Effector memory CD8-positive, alpha-beta T cell (primary cell): ENCODE measurements around the gene KSR1.
"Not testable (repeated sequence)": the region's sequence is repeated elsewhere in the genome, so short reads cannot be mapped to it uniquely, and the experiment has no call there.

Source experiments
- ATAC-seq: fragments of 150-1000 bp; cut with Tn5 transposase; replicated peaks from 2 replicates; pipeline ENCODE4 v1.10.0; 2021; ENCODE audit warnings: mild to moderate bottlenecking, moderate library complexity
- DNase-seq, 3 experiments: peaks; one replicate each; pipeline ENCODE4 v3.0.0; 2021
- H3K27ac Mint-ChIP-seq, 2 donors: one replicate each; pipeline ENCODE4 v1.8.0; 2022; ENCODE audit warnings: mild to moderate bottlenecking in 2 of 2, mixed read lengths in 2 of 2, moderate library complexity in 2 of 2
- H3K27me3 Mint-ChIP-seq, 2 donors: one replicate each; pipeline ENCODE4 v1.8.0; 2022; ENCODE audit warnings: mixed read lengths in 2 of 2
- H3K36me3 Mint-ChIP-seq: one replicate; pipeline ENCODE4 v1.8.0; 2022; ENCODE audit warnings: mild to moderate bottlenecking, moderate library complexity, mixed read lengths; ENCODE audit not compliant: insufficient read depth
- H3K4me1 Mint-ChIP-seq, 2 donors: one replicate each; pipeline ENCODE4 v1.8.0; 2022; ENCODE audit warnings: low read depth in 2 of 2, mixed read lengths in 2 of 2
- H3K4me3 Mint-ChIP-seq, 2 donors: one replicate each; pipeline ENCODE4 v1.8.0; 2022; ENCODE audit warnings: mild to moderate bottlenecking in 2 of 2, mixed read lengths in 2 of 2, moderate library complexity in 2 of 2
- H3K9me3 Mint-ChIP-seq, 2 donors: one replicate each; pipeline ENCODE4 v1.8.0; 2022; ENCODE audit warnings: mixed read lengths in 2 of 2
- total RNA-seq, 9 experiments: gene quantifications; one replicate each; lab custom pipeline; 2026; lab: John Stamatoyannopoulos, UW

The KSR1 gene
- total RNA-seq = 31.1 to 102 (median 53.7) reads per million in 9 experiments

DNA sequence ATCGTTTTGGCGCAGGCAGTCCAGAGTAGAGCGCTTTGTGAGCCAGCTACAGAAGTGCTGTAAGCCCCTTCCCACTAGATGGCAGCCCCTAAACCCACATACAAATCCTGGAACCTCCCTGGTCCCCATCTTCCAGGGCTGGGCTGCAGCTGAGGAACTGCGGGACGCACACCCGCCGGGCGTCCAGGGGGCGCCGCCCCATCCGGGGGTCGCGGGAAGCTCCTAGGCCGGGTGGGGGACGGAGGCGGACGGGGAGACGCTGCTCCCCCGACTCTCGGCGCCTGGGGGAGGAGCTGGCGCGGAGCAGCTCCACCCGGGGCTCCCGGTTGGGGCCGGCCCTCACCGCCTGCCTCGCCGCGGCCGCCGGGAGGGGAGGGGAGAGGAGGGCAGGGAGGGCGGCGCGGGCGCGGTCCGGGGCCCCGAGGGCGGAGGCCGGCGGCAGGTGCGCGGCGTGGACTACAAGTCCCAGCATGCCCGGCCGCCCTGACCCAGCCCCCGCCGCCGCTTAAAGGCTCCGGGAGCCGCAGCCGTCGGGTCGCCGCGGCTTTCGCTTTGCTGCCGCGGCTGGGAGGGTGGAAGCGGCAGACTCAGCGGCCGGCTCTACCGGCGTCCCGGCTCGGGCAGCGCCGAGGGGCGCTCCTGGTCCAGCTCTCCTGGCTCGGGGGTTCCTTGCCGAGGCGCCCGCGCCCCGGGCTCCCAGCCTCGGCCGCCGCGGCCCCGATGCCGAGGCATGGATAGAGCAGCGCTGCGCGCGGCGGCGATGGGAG is at the start of gene KSR1:
Gene KSR1 (plus strand): TSS at position 535 of the 767 bp plus-strand sequence. CDS start 196 bp downstream, at position 731.
- ATAC-seq (peak; percentile 91), DNase-seq (peak; percentile 69 to 75 (median 74))
- no peaks in the 10 kb centered on the region for H3K27me3 Mint-ChIP-seq
- H3K9me3 Mint-ChIP-seq = no peaks in the 10 kb centered on the region
- peak within 1 kb of the TSS; percentile 89 to 93 for H3K27ac Mint-ChIP-seq
- H3K36me3 Mint-ChIP-seq = peaks cover 9% of the 10 kb centered on the region
- H3K4me1 Mint-ChIP-seq = peaks cover 18 to 24% of the 10 kb centered on the region in 2 donors
- H3K4me3 Mint-ChIP-seq = peak within 1 kb of the TSS; percentile 92 to 93

GRCh38 chr17:27407916-27408864 is 48.1 kb upstream of the KSR1 start:
- no peak for ATAC-seq
- DNase-seq = no peak
- Mint-ChIP-seq H3K27ac (no peak overlapping the region), H3K27me3 (peaks cover 6 to 17% of the 10 kb centered on the region in 2 donors), H3K9me3 (no peaks in the 10 kb centered on the region), H3K4me1 (no peaks in the 10 kb centered on the region), H3K4me3 (no peak overlapping the region), H3K36me3 (no peaks in the 10 kb centered on the region)

- no peak overlapping the region for H3K27ac Mint-ChIP-seq
- H3K27me3 Mint-ChIP-seq = peaks cover 6 to 17% of the 10 kb centered on the region in 2 donors
- DNase-seq (no peak), ATAC-seq (no peak)
- no peaks in the 10 kb centered on the region for H3K9me3 Mint-ChIP-seq
- H3K4me3 Mint-ChIP-seq = no peak overlapping the region
- no peaks in the 10 kb centered on the region for H3K4me1 Mint-ChIP-seq
- H3K36me3 Mint-ChIP-seq = no peaks in the 10 kb centered on the region
Observed at GRCh38 chr17:27408891-27409290, 47.4 kb upstream of the KSR1 start.

DNA sequence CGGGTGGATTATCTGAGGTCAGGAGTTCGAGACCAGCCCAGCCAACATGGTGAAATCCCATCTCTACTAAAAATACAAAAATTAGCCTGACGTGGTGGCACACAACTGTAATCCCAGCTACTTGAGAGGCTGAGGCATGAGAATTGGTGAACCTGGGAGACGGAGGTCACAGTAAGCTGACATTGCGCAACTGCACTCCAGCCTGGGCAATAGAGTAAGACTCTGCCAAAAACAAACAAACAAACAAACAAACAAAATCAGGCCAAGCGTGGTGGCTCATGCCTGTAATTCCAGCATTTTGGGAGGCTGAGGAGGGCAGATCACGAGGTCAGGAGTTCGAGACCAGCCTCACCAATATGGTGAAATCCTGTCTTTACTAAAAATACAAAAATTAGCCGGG is 44.1 kb upstream of the KSR1 start:
- ATAC-seq, H3K4me3 Mint-ChIP-seq, H3K27ac Mint-ChIP-seq, H3K36me3 Mint-ChIP-seq, H3K9me3 Mint-ChIP-seq, H3K4me1 Mint-ChIP-seq, DNase-seq: not testable (repeated sequence)
- H3K27me3 Mint-ChIP-seq = peaks cover 6 to 17% of the 10 kb centered on the region in 2 donors

GRCh38 chr17:27413315-27413714 is 42.9 kb upstream of the KSR1 start:
- H3K27ac Mint-ChIP-seq = no peak overlapping the region
- H3K4me3 Mint-ChIP-seq = no peak overlapping the region
- H3K36me3 Mint-ChIP-seq = no peaks in the 10 kb centered on the region
- H3K4me1 Mint-ChIP-seq = no peaks in the 10 kb centered on the region
- H3K9me3 Mint-ChIP-seq = no peaks in the 10 kb centered on the region
- DNase-seq (no peak), ATAC-seq (no peak)
- H3K27me3 Mint-ChIP-seq = peaks cover 6 to 15% of the 10 kb centered on the region in 2 donors

DNA sequence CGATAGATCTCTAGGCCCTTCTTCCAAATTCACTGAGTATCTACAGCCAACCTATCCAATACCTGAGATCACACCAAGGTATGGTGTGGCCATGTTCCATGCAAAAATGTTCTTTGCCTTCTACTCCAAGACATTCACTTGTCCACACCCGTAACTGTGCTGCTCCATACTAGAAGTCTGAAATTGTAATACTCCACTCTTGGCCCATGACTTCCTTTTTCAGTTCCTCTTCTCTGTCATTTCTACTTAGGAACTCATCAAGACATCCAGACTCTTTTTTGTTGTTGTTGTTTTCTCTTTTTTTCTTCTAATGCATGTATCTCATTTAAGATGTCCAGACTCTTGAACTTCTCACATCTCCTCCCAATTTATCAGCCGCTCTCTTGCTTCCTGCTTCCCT is 42.5 kb upstream of the KSR1 start:
- ATAC-seq (no peak), DNase-seq (no peak)
- H3K9me3 Mint-ChIP-seq = no peaks in the 10 kb centered on the region
- H3K36me3 Mint-ChIP-seq = no peaks in the 10 kb centered on the region
- H3K4me3 Mint-ChIP-seq = no peak overlapping the region
- peaks cover 6 to 10% of the 10 kb centered on the region in 2 donors for H3K27me3 Mint-ChIP-seq
- H3K27ac Mint-ChIP-seq = no peak overlapping the region
- H3K4me1 Mint-ChIP-seq = no peaks in the 10 kb centered on the region

GRCh38 chr17:27414271-27414670 is 42.0 kb upstream of the KSR1 start:
- Mint-ChIP-seq H3K4me1 (no peaks in the 10 kb centered on the region), H3K27ac (no peak overlapping the region), H3K4me3 (no peak overlapping the region), H3K36me3 (no peaks in the 10 kb centered on the region), H3K27me3 (peaks cover 5% of the 10 kb centered on the region in 2 donors), H3K9me3 (no peaks in the 10 kb centered on the region)
- no peak for DNase-seq
- ATAC-seq = no peak

- no peak for DNase-seq
- Mint-ChIP-seq H3K27ac (no peak overlapping the region), H3K4me3 (no peak overlapping the region), H3K9me3 (no peaks in the 10 kb centered on the region), H3K36me3 (no peaks in the 10 kb centered on the region), H3K27me3 (peaks cover under 1 to 1% of the 10 kb centered on the region in 2 donors), H3K4me1 (no peaks in the 10 kb centered on the region)
- no peak for ATAC-seq
Observed at GRCh38 chr17:27414694-27415093, 41.6 kb upstream of the KSR1 start.

DNA sequence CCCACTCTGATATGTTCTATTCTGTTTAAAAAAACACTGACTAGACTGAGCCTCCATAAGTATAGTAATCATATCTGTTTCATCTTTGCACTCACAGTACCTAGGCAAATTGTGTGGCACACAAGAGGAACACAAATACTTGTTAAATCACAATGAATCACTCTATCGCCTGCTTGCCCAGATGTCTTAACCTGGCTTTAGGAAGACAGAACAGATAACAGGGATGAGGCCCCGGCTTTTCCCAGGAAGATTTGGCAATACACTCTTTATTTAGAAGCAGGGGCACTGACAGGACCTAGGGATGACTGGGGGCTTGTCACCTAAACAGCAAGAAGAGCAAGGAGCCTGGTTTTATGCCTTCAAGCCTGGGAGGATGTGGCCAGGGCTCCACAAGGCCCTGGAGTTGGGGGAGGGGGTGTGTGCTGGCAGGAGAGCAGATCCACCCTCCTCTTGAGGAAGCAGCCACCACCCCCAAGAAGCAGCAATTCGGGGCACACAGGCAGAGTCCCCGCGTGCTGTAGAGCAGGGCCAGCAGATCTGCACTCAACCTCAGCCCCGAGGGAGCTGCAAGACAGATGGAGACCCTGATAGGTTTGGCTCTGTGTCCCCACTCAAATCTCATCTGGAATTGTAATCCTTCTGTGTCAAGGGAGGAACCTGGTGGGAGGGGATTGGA is 41.0 kb upstream of the KSR1 start:
- Mint-ChIP-seq H3K4me3 (no peak overlapping the region), H3K4me1 (no peaks in the 10 kb centered on the region), H3K36me3 (no peaks in the 10 kb centered on the region), H3K9me3 (no peaks in the 10 kb centered on the region), H3K27ac (no peak overlapping the region), H3K27me3 (no peaks in the 10 kb centered on the region)
- ATAC-seq (no peak), DNase-seq (no peak)

- H3K4me3 Mint-ChIP-seq = no peak overlapping the region
- no peaks in the 10 kb centered on the region for H3K36me3 Mint-ChIP-seq
- H3K9me3 Mint-ChIP-seq = no peaks in the 10 kb centered on the region
- no peaks in the 10 kb centered on the region for H3K27me3 Mint-ChIP-seq
- H3K4me1 Mint-ChIP-seq = no peaks in the 10 kb centered on the region
- ATAC-seq (no peak), DNase-seq (no peak)
- no peak overlapping the region for H3K27ac Mint-ChIP-seq
Observed at GRCh38 chr17:27417596-27418365, 38.5 kb upstream of the KSR1 start.

- Mint-ChIP-seq H3K9me3 (no peaks in the 10 kb centered on the region), H3K27ac (no peak overlapping the region), H3K27me3 (no peaks in the 10 kb centered on the region), H3K4me3 (no peak overlapping the region), H3K36me3 (no peaks in the 10 kb centered on the region), H3K4me1 (no peaks in the 10 kb centered on the region)
- DNase-seq (no peak), ATAC-seq (no peak)
Observed at GRCh38 chr17:27418366-27418615, 38.0 kb upstream of the KSR1 start.

DNA sequence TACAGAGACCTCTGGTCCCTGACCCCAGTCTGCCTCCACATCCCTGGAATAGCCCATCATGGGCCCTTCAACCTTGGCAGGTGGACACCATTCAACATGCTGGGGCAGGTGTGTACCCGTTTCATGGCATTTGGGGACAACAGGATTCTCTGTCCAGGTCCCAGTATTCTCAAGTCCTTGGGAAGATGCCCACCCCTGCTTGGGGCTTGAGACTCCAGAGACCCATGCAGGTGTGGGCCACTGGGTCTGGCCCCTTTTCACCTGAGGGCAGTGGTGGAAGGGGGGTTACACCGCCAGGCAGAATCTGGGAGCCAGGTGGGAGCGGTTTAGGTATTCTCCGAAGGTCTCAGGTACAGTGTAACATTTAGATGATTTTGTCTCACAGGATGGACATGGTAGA is 37.1 kb upstream of the KSR1 start:
- no peak overlapping the region for H3K27ac Mint-ChIP-seq
- H3K36me3 Mint-ChIP-seq = no peaks in the 10 kb centered on the region
- H3K4me3 Mint-ChIP-seq = no peak overlapping the region
- DNase-seq (no peak), ATAC-seq (no peak)
- H3K4me1 Mint-ChIP-seq = no peaks in the 10 kb centered on the region
- H3K27me3 Mint-ChIP-seq = no peaks in the 10 kb centered on the region
- H3K9me3 Mint-ChIP-seq = no peaks in the 10 kb centered on the region
